A673 (cell line): ENCODE data around the gene NDUFS1.

ENCODE experiments used
- CTCF ChIP-seq: fragments of 300-800, 200-600 bp; sonication (generic); conservative IDR thresholded peaks from 2 replicates; pipeline ENCODE4 v1.5.1; 2017; ENCODE audit warnings: low read depth, mild to moderate bottlenecking, antibody characterized with exemption, low read length, moderate library complexity, mixed read lengths
- EZH2 ChIP-seq: fragments of 200-600 bp; sonication (generic); IDR thresholded peaks from 2 replicates; pipeline ENCODE4 v1.6.1; 2017; ENCODE audit warnings: borderline replicate concordance, low read depth, mild to moderate bottlenecking, mixed read lengths, antibody characterized with exemption, low read length; ENCODE audit not compliant: poor library complexity, severe bottlenecking

- TF ChIP-seq CTCF (no peak), EZH2 (no peak)
Measured at GRCh38 chr2:206096876-206097275, 62.4 kb downstream of the NDUFS1 start.
